Endothelial cell of umbilical vein (primary cell): ENCODE data around the gene USP27X.

Experiments
- CTCF ChIP-seq, 2 donors: IDR thresholded peaks; 1 replicate in 1 of 2; 2 replicates in 1 of 2; pipeline ENCODE4 v1.5.1; 2011; ENCODE audit warnings: low read length in 2 of 2, mild to moderate bottlenecking in 2 of 2, moderate library complexity in 2 of 2, control low read depth in 1 of 2, inconsistent platforms in 1 of 2, low read depth in 1 of 2; ENCODE audit not compliant: insufficient read depth in 1 of 2; ENCODE audit errors: extremely low read depth in 1 of 2
- EZH2 ChIP-seq: IDR thresholded peaks from 2 replicates; pipeline ENCODE4 v1.6.1; 2012; ENCODE audit warnings: borderline replicate concordance, low read depth, mild to moderate bottlenecking, moderate library complexity, low read length, inconsistent platforms; ENCODE audit not compliant: severe bottlenecking
- FOS ChIP-seq: IDR thresholded peaks from 2 replicates; pipeline ENCODE4 v1.6.1; 2011; ENCODE audit warnings: mild to moderate bottlenecking, low read length, moderate library complexity, borderline replicate concordance; ENCODE audit not compliant: insufficient read depth
- JUN ChIP-seq: IDR thresholded peaks from 2 replicates; pipeline ENCODE4 v1.6.1; 2011; ENCODE audit warnings: borderline replicate concordance, low read depth; ENCODE audit not compliant: insufficient read length, insufficient read depth
- MYC ChIP-seq: IDR thresholded peaks from one replicate; pipeline ENCODE4 v1.6.1; 2011; ENCODE audit warnings: mild to moderate bottlenecking, low read depth, low read length
- POLR2A ChIP-seq: IDR thresholded peaks from 2 replicates; pipeline ENCODE4 v1.6.1; 2012; ENCODE audit warnings: low read depth, mild to moderate bottlenecking, control low read depth, low read length
- POLR2AphosphoS5 ChIP-seq: IDR thresholded peaks from 2 replicates; pipeline ENCODE4 v1.6.1; 2012; ENCODE audit warnings: low read depth, mild to moderate bottlenecking, control low read depth, low read length, moderate library complexity; ENCODE audit not compliant: insufficient read depth
- TF ChIP-seq, protein P1 (sequence below): IDR thresholded peaks from 2 replicates; pipeline ENCODE4 v1.6.1; 2011; ENCODE audit not compliant: insufficient read depth, insufficient read length

- TF ChIP-seq JUN (no peak), CTCF (IDR thresholded peaks at IDR 0.05; ENCODE audit: extremely low read depth in 1 of 2, insufficient read depth in 1 of 2, low read depth in 1 of 2, low read length in 2 of 2) (peak; percentile 50 to 76), MYC (no peak), POLR2A (no peak), FOS (no peak), EZH2 (no peak), POLR2AphosphoS5 (no peak)
- TF ChIP-seq, protein P1, sequence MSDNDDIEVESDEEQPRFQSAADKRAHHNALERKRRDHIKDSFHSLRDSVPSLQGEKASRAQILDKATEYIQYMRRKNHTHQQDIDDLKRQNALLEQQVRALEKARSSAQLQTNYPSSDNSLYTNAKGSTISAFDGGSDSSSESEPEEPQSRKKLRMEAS = no peak
Observed at GRCh38 chrX:49919617-49920016, 40.3 kb downstream of the USP27X start.
